Inflammatory macrophage treated with lipopolysaccharide for 4 hours (primary cell): ENCODE data around the gene UFD1.
A peak's percentile ranks its signal among the peaks of the same experiment; 100 is the strongest.
"Not testable (repeated sequence)": the region's sequence is repeated elsewhere in the genome, so short reads cannot be mapped to it uniquely, and the experiment has no call there.

Source experiments
- DNase-seq: peaks from one replicate; pipeline ENCODE4 v3.0.0-alpha.2; 2020

UFD1 gene

DNA sequence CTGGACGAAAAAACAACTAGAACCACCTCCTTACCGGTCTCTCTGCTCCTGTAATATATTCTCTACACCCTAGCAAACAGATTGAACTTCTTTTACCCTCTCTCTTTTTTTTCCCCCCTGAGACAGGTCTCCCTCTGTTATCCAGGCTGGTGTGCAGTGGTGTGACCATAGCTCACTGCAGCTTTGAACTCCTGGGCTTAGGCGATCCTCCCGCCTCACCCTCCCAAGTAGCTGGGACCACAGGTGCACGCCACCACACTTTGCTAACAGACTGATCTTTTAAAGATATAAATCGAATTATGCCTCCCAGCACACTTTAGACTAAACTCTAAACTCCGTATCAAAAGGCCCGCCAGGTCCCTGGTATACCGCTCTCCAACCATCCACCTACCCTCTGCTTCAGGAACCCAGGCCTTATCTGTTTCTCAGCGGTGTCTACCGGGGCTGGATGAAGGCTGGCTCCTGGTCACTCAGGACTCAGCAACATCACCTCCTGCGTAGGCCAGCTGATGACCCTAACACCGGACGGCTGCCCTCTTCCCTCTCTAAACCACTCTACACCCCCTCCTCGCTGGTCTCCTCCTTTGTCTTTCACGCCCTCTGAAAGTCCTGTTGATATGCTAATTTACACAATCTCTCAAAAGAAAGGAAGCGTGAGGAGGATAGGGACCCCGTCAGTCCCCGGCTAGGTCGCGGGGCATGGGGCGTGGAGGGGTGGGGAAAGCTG is 32.2 kb downstream of the UFD1 start:
- DNase-seq = no peak

GRCh38 chr22:19445279-19445982 is 33.6 kb downstream of the UFD1 start:
- not testable (repeated sequence) for DNase-seq

GRCh38 chr22:19443544-19444211 is 35.3 kb downstream of the UFD1 start:
- no peak for DNase-seq

DNA sequence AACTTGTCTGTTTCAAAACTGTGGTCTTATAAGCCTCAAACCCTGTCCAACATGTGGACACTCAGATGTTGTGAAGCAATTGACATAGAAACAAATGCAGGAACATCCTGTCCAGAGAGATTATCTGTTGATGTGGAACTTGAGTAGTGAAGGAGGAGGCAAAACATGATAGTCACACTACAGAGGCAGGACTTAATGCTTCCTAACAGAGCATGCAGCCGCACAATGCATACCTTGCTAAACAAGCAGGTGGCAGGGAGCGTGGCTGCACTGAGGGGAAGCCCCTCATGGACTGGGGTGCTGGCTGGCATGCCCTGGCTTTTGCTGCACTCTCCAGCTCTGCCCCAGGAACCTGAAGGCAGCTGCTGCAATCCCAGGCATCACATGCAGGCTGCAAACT is 36.8 kb downstream of the UFD1 start:
- DNase-seq = no peak

GRCh38 chr22:19440411-19441195 is 38.4 kb downstream of the UFD1 start:
- DNase-seq = no peak

DNA sequence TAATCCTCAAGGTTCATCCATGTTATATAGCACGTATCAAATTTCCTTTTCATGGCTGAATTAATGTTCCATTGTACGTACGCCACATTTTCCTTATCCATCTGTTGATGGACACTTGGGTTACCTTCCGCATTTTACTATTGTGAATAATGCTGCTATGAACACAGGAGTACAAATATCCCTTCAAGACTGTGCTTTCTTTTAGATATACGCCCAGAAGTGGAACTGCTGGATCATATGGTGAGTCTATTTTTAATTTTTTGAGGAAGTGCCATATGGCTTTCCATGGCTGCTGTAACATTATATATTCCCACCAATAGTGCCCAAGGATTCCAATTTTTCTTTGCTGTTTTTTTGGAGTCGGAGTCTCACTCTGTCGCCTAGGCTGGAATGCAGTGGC is 40.7 kb downstream of the UFD1 start:
- DNase-seq = peak; percentile 30

DNA sequence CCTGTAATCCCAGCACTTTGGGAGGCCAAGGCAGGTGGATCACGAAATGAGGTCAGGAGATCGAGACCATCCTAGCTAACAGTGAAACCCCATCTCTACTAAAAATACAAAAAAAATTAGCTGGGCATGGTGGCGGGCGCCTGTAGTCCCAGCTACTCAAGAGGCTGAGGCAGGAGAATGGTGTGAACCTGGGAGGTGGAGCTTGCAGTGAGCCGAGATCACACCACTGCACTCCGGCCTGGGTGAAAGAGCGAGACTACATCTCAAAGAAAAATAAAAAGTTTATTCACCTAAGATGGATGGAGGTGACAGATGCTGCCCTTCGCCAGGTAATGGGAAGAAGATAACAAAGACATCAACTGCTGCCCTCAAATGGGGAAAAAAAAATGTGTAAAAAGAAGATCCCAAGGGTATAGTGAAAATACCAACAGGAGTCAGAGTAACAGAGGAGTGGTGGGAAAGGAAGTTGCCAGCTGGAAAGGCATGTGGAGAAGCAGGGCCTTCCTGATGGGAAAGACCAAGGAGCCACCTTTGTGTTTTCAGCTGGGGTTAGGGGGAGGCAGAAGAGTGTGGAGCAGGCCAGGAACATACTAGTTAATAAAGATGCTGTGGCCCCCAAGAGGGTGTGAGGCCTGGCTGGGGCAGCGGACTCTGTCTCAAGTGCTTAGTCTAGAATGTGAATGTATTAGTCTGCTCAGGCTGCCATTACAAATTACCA is 42.4 kb downstream of the UFD1 start:
- DNase-seq = not testable (repeated sequence)

DNA sequence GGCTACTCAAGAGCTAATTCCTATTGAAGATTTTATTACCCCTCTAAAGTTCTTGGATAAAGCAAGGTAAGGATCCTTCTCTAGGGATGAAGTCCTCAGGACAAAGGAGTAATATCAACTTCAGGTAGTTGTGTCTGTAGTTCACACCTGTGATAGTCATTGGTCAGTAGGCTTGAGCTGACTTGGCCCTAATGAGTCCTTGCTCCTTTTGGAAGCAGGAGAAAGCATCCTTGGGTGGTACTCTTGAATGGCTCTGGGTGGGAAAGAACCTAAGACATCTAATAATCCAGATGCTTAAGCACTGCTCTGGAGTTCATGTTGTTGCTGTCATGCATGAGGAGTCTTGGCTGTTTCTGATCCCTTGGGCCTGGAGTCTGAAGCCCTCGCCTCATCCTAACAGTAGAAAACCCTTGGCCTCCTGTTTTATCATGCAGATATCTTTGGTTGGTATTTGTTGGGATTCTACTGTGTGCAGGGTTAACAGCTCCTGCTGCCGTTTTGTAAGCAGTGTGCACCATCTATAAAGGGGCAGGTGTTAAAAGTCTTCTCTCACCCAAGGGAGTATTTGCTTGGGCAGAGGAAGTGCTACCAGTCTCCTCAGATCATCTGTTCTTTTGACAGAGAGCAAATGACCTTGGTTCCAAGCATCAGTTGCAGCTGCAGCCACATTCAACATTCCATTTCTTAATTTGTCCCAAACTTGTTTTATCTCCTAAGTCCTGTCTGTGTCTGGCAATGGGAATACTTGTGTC is 44.0 kb downstream of the UFD1 start:
- DNase-seq = no peak

- peak; percentile 31 for DNase-seq
Observed at GRCh38 chr22:19434401-19434800, 44.6 kb downstream of the UFD1 start.

GRCh38 chr22:19432133-19432851 is 46.7 kb downstream of the UFD1 start, which contains the start of gene MRPL40:
TSS of gene MRPL40 (plus strand) at chr22:19432545. CDS start at chr22:19432555, 10 bp downstream.
- DNase-seq = peak; percentile 98

- peak; percentile 69 for DNase-seq
Observed at GRCh38 chr22:19431649-19432132, 47.3 kb downstream of the UFD1 start, which contains the start of gene HIRA. TSS of gene HIRA (minus strand) at chr22:19431733. CDS start at chr22:19431476, 257 bp downstream.

DNA sequence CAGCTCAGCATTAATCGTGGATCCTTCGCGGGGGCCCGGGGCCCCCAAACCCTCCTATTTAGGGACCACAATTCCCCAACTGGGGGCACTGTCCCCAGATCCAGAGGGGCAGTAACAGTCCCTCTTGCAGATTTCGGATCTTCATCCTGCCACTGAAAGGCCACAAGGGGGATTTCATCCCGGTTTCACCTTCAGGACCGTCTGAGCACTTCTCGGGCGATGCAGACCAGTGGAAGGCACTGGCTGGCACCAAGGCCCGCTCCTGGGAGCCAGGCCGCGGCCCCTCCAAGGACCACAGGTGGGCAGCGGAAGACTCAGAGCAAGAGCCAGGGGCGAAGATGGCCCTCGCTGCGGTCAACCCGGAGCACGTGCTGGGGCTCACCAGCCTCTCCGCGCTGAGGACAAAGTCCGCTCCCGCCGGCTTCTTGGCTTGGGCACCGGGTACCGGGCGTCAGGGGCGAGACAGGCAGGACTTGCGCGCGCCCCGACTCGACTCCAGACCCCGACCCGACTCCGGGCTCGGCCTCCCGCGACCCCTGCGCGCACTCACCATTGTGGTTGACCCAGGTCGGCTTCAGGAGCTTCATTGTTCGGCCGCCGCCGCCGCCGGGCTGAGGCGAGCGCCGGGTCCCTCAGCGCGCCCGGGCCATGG is 48.0 kb downstream of the UFD1 start:
- no peak for DNase-seq

DNA sequence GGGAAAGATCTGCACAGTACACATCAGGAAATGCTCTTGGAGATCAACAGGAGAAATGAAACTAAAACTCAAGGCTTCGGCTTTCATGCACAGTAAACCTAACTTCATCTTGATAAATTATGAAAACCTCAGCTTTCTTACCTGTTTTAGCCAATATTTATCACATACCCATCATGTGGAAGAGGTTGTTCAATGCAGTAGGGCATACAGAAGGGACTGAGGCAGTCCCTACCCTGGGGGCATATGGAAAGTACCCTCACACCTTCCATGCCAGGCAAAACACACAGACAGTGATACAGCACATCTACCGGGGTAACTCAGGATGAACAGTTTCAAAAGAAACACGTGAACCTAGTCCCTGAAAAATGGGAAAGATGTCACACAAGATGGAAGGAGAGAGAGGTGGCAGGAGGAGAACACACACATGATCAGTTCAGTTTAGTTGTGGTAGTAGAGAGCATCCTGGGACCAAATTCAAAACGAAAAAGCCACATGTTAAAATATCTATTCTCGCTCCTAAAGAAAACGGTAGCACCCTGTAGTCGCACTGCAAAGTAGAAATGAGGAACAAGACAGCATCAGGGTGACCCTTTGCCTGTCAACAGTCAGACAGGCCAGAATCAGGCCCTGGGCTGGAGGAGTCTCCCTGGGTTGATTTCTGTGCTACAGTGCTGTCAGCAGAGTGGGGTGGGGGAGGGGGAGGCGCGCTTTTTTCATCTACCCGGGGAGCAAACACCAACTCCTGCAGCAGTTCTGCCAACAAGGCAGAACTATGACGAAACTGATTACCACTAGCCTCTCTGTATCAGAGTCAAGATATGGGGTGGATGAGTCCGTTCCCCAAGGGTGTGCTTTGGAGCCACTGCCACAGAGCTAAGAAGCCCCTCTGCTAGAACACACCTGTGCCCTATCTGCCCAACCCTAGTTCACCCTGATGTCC is 48.8 kb downstream of the UFD1 start:
- peak; percentile 65 for DNase-seq

- peak; percentile 38 for DNase-seq
Observed at GRCh38 chr22:19424186-19424500, 54.9 kb downstream of the UFD1 start.

- no peak for DNase-seq
Observed at GRCh38 chr22:19422440-19423301, 56.3 kb downstream of the UFD1 start.

DNA sequence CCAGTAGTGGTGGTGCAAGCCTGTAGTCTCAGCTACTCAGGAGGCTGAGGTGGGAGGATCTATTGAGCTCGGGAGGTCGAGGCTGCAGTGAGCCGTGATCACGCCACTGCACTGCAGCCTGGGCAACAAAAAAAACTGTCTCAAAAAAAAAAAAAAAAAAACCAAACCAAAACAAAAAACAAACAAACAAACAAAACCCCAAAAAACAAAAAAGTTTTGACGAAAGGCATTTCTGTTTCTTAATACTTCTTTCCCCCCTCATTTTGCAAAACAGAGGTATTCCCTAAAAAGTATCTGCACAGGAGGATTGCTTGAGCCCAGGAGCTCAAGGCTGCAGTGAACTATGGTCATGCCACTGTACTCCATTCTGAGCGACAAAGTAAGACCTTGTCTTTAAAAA is 58.7 kb downstream of the UFD1 start:
- DNase-seq = no peak

DNA sequence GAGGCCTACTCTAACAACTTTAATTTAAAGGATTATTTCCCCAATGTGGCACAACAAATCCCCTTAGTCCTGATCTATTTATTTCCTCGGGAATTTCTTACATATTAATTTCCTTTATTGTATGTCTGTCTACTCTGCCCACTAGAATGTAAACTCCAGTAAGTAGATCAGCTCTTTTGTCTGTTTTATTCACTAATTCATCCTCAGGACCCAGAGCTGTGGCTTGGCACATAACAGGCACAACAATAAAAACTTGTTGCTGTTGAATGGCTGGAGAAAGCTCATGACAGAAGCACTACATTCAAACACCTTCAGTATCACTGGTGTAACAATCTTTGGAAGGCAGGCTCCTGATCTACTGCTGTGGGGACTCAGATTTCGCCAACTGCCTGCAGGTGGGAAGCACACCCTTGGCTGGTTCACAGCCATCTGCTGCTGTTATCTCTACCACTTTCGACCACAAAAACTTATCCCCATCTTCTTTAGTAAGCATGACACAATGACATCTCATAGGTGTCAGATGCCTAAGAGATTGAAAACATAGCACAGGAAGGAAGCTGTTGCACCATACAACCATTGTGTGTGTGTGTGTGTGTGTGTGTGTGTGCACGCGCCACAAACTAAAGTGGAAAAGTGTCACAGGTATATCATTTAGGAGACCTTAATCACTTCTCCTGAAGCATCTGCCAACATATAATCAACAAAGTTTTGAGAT is 59.4 kb downstream of the UFD1 start:
- DNase-seq = no peak
